ENCODE measurements around the gene SOX21.

GRCh38 chr13:94705081-94706030 lies 7.0 kb downstream of the SOX21 start:
- TF ChIP-seq EP300 (IDR thresholded peaks at IDR 0.05) = no peak
- TF ChIP-seq CTCF (IDR thresholded peaks at IDR 0.05) = no peak
- no peak for TF ChIP-seq POLR2A (IDR thresholded peaks at IDR 0.05)
